HG03139 (cell line): ENCODE results near the gene PPP6R3.
"Not testable (repeated sequence)": the region's sequence is repeated elsewhere in the genome, so short reads cannot be mapped to it uniquely, and the experiment has no call there.

ENCODE experiments used
- ATAC-seq: cut with Tn5 transposase; IDR thresholded peaks from one replicate; pipeline ENCODE4 v1.9.1; 2021; ENCODE audit not compliant: unreplicated experiment

The PPP6R3 gene

GRCh38 chr11:68594123-68594522 is 133.6 kb downstream of the PPP6R3 start:
- ATAC-seq = no peak

GRCh38 chr11:68596231-68596630 is 135.7 kb downstream of the PPP6R3 start:
- ATAC-seq = no peak

GRCh38 chr11:68598816-68599653 is 138.5 kb downstream of the PPP6R3 start:
- no peak for ATAC-seq

GRCh38 chr11:68601147-68601546 is 140.6 kb downstream of the PPP6R3 start:
- no peak for ATAC-seq

GRCh38 chr11:68609761-68610160 is 149.2 kb downstream of the PPP6R3 start:
- ATAC-seq = no peak

GRCh38 chr11:68610452-68611116 is 150.0 kb downstream of the PPP6R3 start:
- no peak for ATAC-seq

- no peak for ATAC-seq
These were observed 155.1 kb downstream of the PPP6R3 start for GRCh38 chr11:68615657-68616056.

- ATAC-seq = no peak
These were observed 157.6 kb downstream of the PPP6R3 start for GRCh38 chr11:68617925-68618809.

GRCh38 chr11:68621826-68622225 is 161.3 kb downstream of the PPP6R3 start:
- ATAC-seq = no peak

GRCh38 chr11:68623706-68624105 is 163.2 kb downstream of the PPP6R3 start:
- ATAC-seq = not testable (repeated sequence)

- ATAC-seq = not testable (repeated sequence)
These were observed 164.5 kb downstream of the PPP6R3 start for GRCh38 chr11:68625069-68625468.

GRCh38 chr11:68626236-68626635 is 165.7 kb downstream of the PPP6R3 start:
- not testable (repeated sequence) for ATAC-seq

- not testable (repeated sequence) for ATAC-seq
These were observed 168.3 kb downstream of the PPP6R3 start for GRCh38 chr11:68628837-68629236.

- not testable (repeated sequence) for ATAC-seq
These were observed 171.8 kb downstream of the PPP6R3 start for GRCh38 chr11:68632375-68632774.

GRCh38 chr11:68632802-68633201 is 172.2 kb downstream of the PPP6R3 start:
- ATAC-seq = no peak

- not testable (repeated sequence) for ATAC-seq
These were observed 174.1 kb downstream of the PPP6R3 start for GRCh38 chr11:68634606-68635005.

GRCh38 chr11:68635172-68635571 is 174.6 kb downstream of the PPP6R3 start:
- not testable (repeated sequence) for ATAC-seq

GRCh38 chr11:68635883-68636282 is 175.3 kb downstream of the PPP6R3 start:
- ATAC-seq = not testable (repeated sequence)

- not testable (repeated sequence) for ATAC-seq
These were observed 178.8 kb downstream of the PPP6R3 start for GRCh38 chr11:68639322-68639721.

GRCh38 chr11:68641880-68642279 is 181.3 kb downstream of the PPP6R3 start:
- no peak for ATAC-seq

GRCh38 chr11:68643585-68643984 is 183.0 kb downstream of the PPP6R3 start:
- no peak for ATAC-seq
